HK-2 (cell line): ENCODE data around the gene CARD11.

Experiments used
- DNase-seq: peaks from one replicate; pipeline ENCODE4 v3.0.0-alpha.2; 2018; ENCODE audit not compliant: unreplicated experiment

CARD11 gene

GRCh38 chr7:2981103-2981480, 62.6 kb downstream of the CARD11 start:
- DNase-seq: no peak

- DNase-seq: no peak
Observed at GRCh38 chr7:2980401-2981102, 63.1 kb downstream of the CARD11 start.

GRCh38 chr7:2979951-2980350, 63.7 kb downstream of the CARD11 start:
- DNase-seq: no peak

GRCh38 chr7:2979201-2979631, 64.5 kb downstream of the CARD11 start:
- DNase-seq: no peak

- no peak for DNase-seq
Observed at GRCh38 chr7:2978408-2978807, 65.3 kb downstream of the CARD11 start.

GRCh38 chr7:2975821-2976371, 67.8 kb downstream of the CARD11 start:
- DNase-seq: no peak

- DNase-seq: no peak
Observed at GRCh38 chr7:2974093-2974819, 69.4 kb downstream of the CARD11 start.

GRCh38 chr7:2972835-2973161, 70.9 kb downstream of the CARD11 start:
- DNase-seq: no peak

GRCh38 chr7:2971914-2972834, 71.5 kb downstream of the CARD11 start:
- DNase-seq: no peak

GRCh38 chr7:2970861-2971260, 72.8 kb downstream of the CARD11 start:
- no peak for DNase-seq

GRCh38 chr7:2970307-2970664, 73.4 kb downstream of the CARD11 start:
- DNase-seq: no peak

- no peak for DNase-seq
Observed at GRCh38 chr7:2969398-2970306, 74.0 kb downstream of the CARD11 start.

- DNase-seq: no peak
Observed at GRCh38 chr7:2968616-2969397, 74.9 kb downstream of the CARD11 start.

GRCh38 chr7:2968176-2968575, 75.5 kb downstream of the CARD11 start:
- DNase-seq: no peak

- DNase-seq: no peak
Observed at GRCh38 chr7:2967705-2968104, 76.0 kb downstream of the CARD11 start.

- no peak for DNase-seq
Observed at GRCh38 chr7:2967253-2967652, 76.4 kb downstream of the CARD11 start.

- no peak for DNase-seq
Observed at GRCh38 chr7:2966466-2967078, 77.1 kb downstream of the CARD11 start.

- DNase-seq: no peak
Observed at GRCh38 chr7:2965745-2966270, 77.9 kb downstream of the CARD11 start.

GRCh38 chr7:2965301-2965700, 78.4 kb downstream of the CARD11 start:
- no peak for DNase-seq

- DNase-seq: no peak
Observed at GRCh38 chr7:2964208-2964607, 79.5 kb downstream of the CARD11 start.
